H1 (cell line): ENCODE measurements around the gene DLX4. TPM values are rescaled to one million over a fixed set of nuclear protein-coding genes. Genes with fewer than 3 reads are reported as not detected.

Experiments used
- CTCF ChIA-PET: fragments of 300-600 bp; sonication (Branson Sonifier 250); formaldehyde crosslinking; loops from one replicate; lab custom pipeline; 2021; ENCODE audit not compliant: partially characterized antibody; lab: Charles Lee
- POLR2A ChIA-PET: fragments of 300-600 bp; sonication (Branson Sonifier 250); formaldehyde crosslinking; loops from one replicate; lab custom pipeline; 2021; ENCODE audit warnings: inconsistent platforms; ENCODE audit not compliant: partially characterized antibody; lab: Charles Lee
- DNase-seq, 2 experiments: peaks; one replicate each; pipeline versions ENCODE4 v3.0.0 to v3.0.0-alpha.2; 2010 to 2022; ENCODE audit warnings: low spot score in 2 of 2, low read depth in 1 of 2, mixed read lengths in 1 of 2
- FAIRE-seq: peaks from 2 replicates; lab custom pipeline; 2011; peaks lifted over from hg19 to GRCh38; lab: Jason Lieb, UNC
- H2AFZ ChIP-seq: 2 replicates; pipeline ENCODE4 v1.8.1; 2012; ENCODE audit warnings: low read length, inconsistent platforms
- H2AK5ac ChIP-seq: 2 replicates; pipeline ENCODE4 v1.6.1; 2013; ENCODE audit warnings: low read depth, low read length
- H2BK120ac ChIP-seq: replicated peaks from 2 replicates; pipeline ENCODE3; 2013; ENCODE audit warnings: low read depth, low read length, inconsistent platforms
- H2BK12ac ChIP-seq: 2 replicates; pipeline ENCODE4 v1.6.1; 2013; ENCODE audit warnings: low read depth, low read length
- H2BK15ac ChIP-seq: 2 replicates; pipeline ENCODE4 v1.6.1; 2013; ENCODE audit warnings: low read length
- H2BK20ac ChIP-seq: 2 replicates; pipeline ENCODE4 v1.6.1; 2013; ENCODE audit warnings: low read length
- H2BK5ac ChIP-seq: 2 replicates; pipeline ENCODE4 v1.6.1; 2013; ENCODE audit warnings: low read depth, low read length
- H3K14ac ChIP-seq: 2 replicates; pipeline ENCODE4 v1.6.1; 2013; ENCODE audit warnings: inconsistent platforms; ENCODE audit not compliant: insufficient read length
- H3K18ac ChIP-seq: 2 replicates; pipeline ENCODE4 v1.6.1; 2013; ENCODE audit warnings: low read length; ENCODE audit errors: extremely low read depth
- H3K23ac ChIP-seq: 2 replicates; pipeline ENCODE4 v1.6.1; 2013; ENCODE audit warnings: inconsistent platforms; ENCODE audit not compliant: insufficient read length
- H3K23me2 ChIP-seq: 2 replicates; pipeline ENCODE4 v1.6.1; 2013; ENCODE audit warnings: low read depth, low read length
- H3K27ac ChIP-seq: 2 replicates; pipeline ENCODE4 v1.6.1; 2011; ENCODE audit warnings: low read depth, low read length, inconsistent platforms
- H3K27me3 ChIP-seq, 4 experiments: replicated peaks in 1 of 4; 1 replicate in 1 of 4; 2 replicates in 3 of 4; pipeline versions ENCODE4 v1.6.1 to v1.8.1; 2011 to 2013; ENCODE audit warnings: low read length in 3 of 4, mild to moderate bottlenecking in 3 of 4, inconsistent platforms in 2 of 4, mixed read lengths in 2 of 4, moderate library complexity in 1 of 4; ENCODE audit not compliant: control insufficient read depth in 3 of 4, insufficient read depth in 3 of 4; ENCODE audit errors: extremely low read depth in 1 of 4
- H3K36me3 ChIP-seq, 4 experiments: 2 replicates each; pipeline versions ENCODE4 v1.6.1 to v1.8.1; 2011 to 2013; ENCODE audit warnings: mild to moderate bottlenecking in 4 of 4, low read length in 3 of 4, moderate library complexity in 2 of 4, control low read depth in 1 of 4, inconsistent platforms in 1 of 4; ENCODE audit not compliant: insufficient read depth in 4 of 4, control insufficient read depth in 2 of 4
- H3K4ac ChIP-seq: replicated peaks from 2 replicates; pipeline ENCODE3; 2013; ENCODE audit warnings: low read length, low read depth, mixed read lengths, inconsistent platforms; ENCODE audit not compliant: insufficient read length
- H3K4me1 ChIP-seq, 4 experiments: replicated peaks in 1 of 4; 1 replicate in 1 of 4; 2 replicates in 3 of 4; pipeline versions ENCODE4 v1.6.1 to v1.8.1; 2011 to 2013; ENCODE audit warnings: low read length in 3 of 4, inconsistent platforms in 2 of 4, mixed read lengths in 1 of 4; ENCODE audit not compliant: insufficient read depth in 4 of 4, control insufficient read depth in 3 of 4
- H3K4me2 ChIP-seq, 2 experiments: 2 replicates each; pipeline versions ENCODE4 v1.6.1 to v1.8.1; 2011 to 2013; ENCODE audit warnings: low read depth in 2 of 2, low read length in 2 of 2, control low read depth in 1 of 2, inconsistent platforms in 1 of 2, mild to moderate bottlenecking in 1 of 2; ENCODE audit not compliant: insufficient read depth in 1 of 2
- H3K4me3 ChIP-seq, 4 experiments: fragments of 200-600, 300-600 bp in 1 of 4; sonication (generic), shearing (Covaris generic), sonication (Bioruptor Twin) in 1 of 4; 2 replicates each; pipeline versions ENCODE4 v1.5.1 to v1.8.1; 2011 to 2016; ENCODE audit warnings: low read length in 4 of 4, low read depth in 3 of 4, control low read depth in 2 of 4, inconsistent platforms in 2 of 4, mild to moderate bottlenecking in 2 of 4, mixed read lengths in 1 of 4, moderate library complexity in 1 of 4; ENCODE audit not compliant: insufficient read depth in 2 of 4; ENCODE audit errors: extremely low read depth in 1 of 4
- H3K56ac ChIP-seq: replicated peaks from 2 replicates; pipeline ENCODE3; 2013; ENCODE audit warnings: low read depth, mild to moderate bottlenecking, mixed read lengths, low read length, inconsistent platforms; ENCODE audit not compliant: insufficient read length
- H3K79me1 ChIP-seq: 2 replicates; pipeline ENCODE4 v1.6.1; 2013; ENCODE audit warnings: low read depth, low read length, control low read depth
- H3K79me2 ChIP-seq, 2 experiments: 2 replicates each; pipeline versions ENCODE4 v1.6.1 to v1.8.1; 2012 to 2013; ENCODE audit warnings: low read length in 2 of 2, mild to moderate bottlenecking in 2 of 2, inconsistent platforms in 1 of 2; ENCODE audit not compliant: insufficient read depth in 2 of 2, control insufficient read depth in 1 of 2
- H3K9ac ChIP-seq, 4 experiments: replicated peaks in 1 of 4; 1 replicate in 1 of 4; 2 replicates in 3 of 4; pipeline versions ENCODE4 v1.6.1 to v1.8.1; 2011 to 2013; ENCODE audit warnings: low read depth in 3 of 4, low read length in 3 of 4, control low read depth in 2 of 4, mild to moderate bottlenecking in 2 of 4, moderate library complexity in 2 of 4, inconsistent platforms in 1 of 4; ENCODE audit errors: extremely low read depth in 1 of 4
- H3K9me3 ChIP-seq, 2 experiments: 2 replicates each; pipeline versions ENCODE4 v1.6.1 to v1.8.1; 2012 to 2013; ENCODE audit warnings: mild to moderate bottlenecking in 2 of 2, moderate library complexity in 2 of 2, control low read depth in 1 of 2, inconsistent platforms in 1 of 2, low read depth in 1 of 2, low read length in 1 of 2, mixed read lengths in 1 of 2; ENCODE audit not compliant: insufficient read depth in 2 of 2
- H4K20me1 ChIP-seq, 2 experiments: replicated peaks in 1 of 2; 2 replicates each; pipeline versions ENCODE3 to v1.8.1; 2011 to 2013; ENCODE audit warnings: inconsistent platforms in 2 of 2, low read length in 2 of 2, mild to moderate bottlenecking in 1 of 2; ENCODE audit not compliant: insufficient read depth in 2 of 2, control insufficient read depth in 1 of 2
- H4K5ac ChIP-seq: 2 replicates; pipeline ENCODE4 v1.6.1; 2013; ENCODE audit warnings: low read length, low read depth, mixed read lengths, inconsistent platforms; ENCODE audit not compliant: insufficient read length
- H4K8ac ChIP-seq: 2 replicates; pipeline ENCODE4 v1.8.0; 2013; ENCODE audit warnings: mild to moderate bottlenecking, moderate library complexity, low read length, inconsistent platforms; ENCODE audit not compliant: insufficient read depth; ENCODE audit errors: extremely low read depth
- H4K91ac ChIP-seq: replicated peaks from 2 replicates; pipeline ENCODE3; 2013; ENCODE audit warnings: low read length, mixed read lengths, inconsistent platforms; ENCODE audit not compliant: insufficient read length
- CEBPB ChIP-seq: IDR thresholded peaks from 2 replicates; pipeline ENCODE4 v1.6.1; 2012; ENCODE audit warnings: low read depth, low read length
- CHD2 ChIP-seq: IDR thresholded peaks from 2 replicates; pipeline ENCODE4 v1.6.1; 2012; ENCODE audit warnings: low read length, improper control_type of control experiment
- CTBP2 ChIP-seq: IDR thresholded peaks from 2 replicates; pipeline ENCODE4 v1.7.0; 2011; ENCODE audit warnings: borderline replicate concordance, mild to moderate bottlenecking, moderate library complexity, mixed read lengths, low read length; ENCODE audit not compliant: insufficient read depth, insufficient read length
- EGR1 ChIP-seq: IDR thresholded peaks from 2 replicates; pipeline ENCODE4 v1.6.1; 2011; ENCODE audit warnings: low read depth, low read length, borderline replicate concordance
- JUN ChIP-seq: IDR thresholded peaks from 2 replicates; pipeline ENCODE4 v1.6.1; 2011; ENCODE audit warnings: low read depth, mild to moderate bottlenecking, improper control_type of control experiment, low read length
- JUND ChIP-seq: IDR thresholded peaks from 2 replicates; pipeline ENCODE4 v1.6.1; 2011; ENCODE audit warnings: mild to moderate bottlenecking, improper control_type of control experiment, low read length
- KDM1A ChIP-seq: fragments of 200-600, 300-600 bp; sonication (generic); IDR thresholded peaks from 2 replicates; pipeline ENCODE4 v1.7.1; 2016; ENCODE audit warnings: mild to moderate bottlenecking, low read length, borderline replicate concordance
- NRF1 ChIP-seq: IDR thresholded peaks from 2 replicates; pipeline ENCODE4 v1.6.1; 2011; ENCODE audit warnings: mild to moderate bottlenecking, low read depth, low read length, improper control_type of control experiment
- RBBP5 ChIP-seq: IDR thresholded peaks from 2 replicates; pipeline ENCODE4 v1.7.1; 2012; ENCODE audit warnings: low read depth, mild to moderate bottlenecking, inconsistent platforms, low read length, moderate library complexity, borderline replicate concordance
- SIX5 ChIP-seq: IDR thresholded peaks from 2 replicates; pipeline ENCODE4 v1.6.1; 2011; ENCODE audit warnings: mild to moderate bottlenecking, low read depth, low read length
- SP4 ChIP-seq: IDR thresholded peaks from 2 replicates; pipeline ENCODE4 v1.6.1; 2012; ENCODE audit warnings: low read length, inconsistent platforms
- TAF7 ChIP-seq: optimal IDR thresholded peaks from 2 replicates; pipeline ENCODE3; 2011; ENCODE audit warnings: low read depth, mild to moderate bottlenecking, inconsistent platforms, low read length, moderate library complexity, borderline replicate concordance
- TCF12 ChIP-seq: IDR thresholded peaks from 2 replicates; pipeline ENCODE4 v1.6.1; 2011; ENCODE audit warnings: low read depth, mild to moderate bottlenecking, low read length
- TEAD4 ChIP-seq: IDR thresholded peaks from 2 replicates; pipeline ENCODE4 v1.6.1; 2012; ENCODE audit warnings: low read depth, low read length, inconsistent platforms, mixed read lengths
- WGBS, 2 experiments: shearing (Covaris generic) in 1 of 2; methylation state at CpG; one replicate each; pipeline versions ENCODE4 v1.1.6 to v1.1.7; 2013 to 2015; ENCODE audit warnings: low lambda C conversion rate in 2 of 2, mixed read lengths in 2 of 2, inconsistent platforms in 1 of 2, low coverage in 1 of 2, missing lambda C conversion rate in 1 of 2; ENCODE audit not compliant: insufficient replicate concordance in 2 of 2, insufficient coverage in 1 of 2, insufficient read length in 1 of 2; ENCODE audit errors: extremely low coverage in 1 of 2, missing lambda C conversion rate in 1 of 2; 5-methylcytosine and 5-hydroxymethylcytosine counted together
- polyA plus RNA-seq, 7 experiments: library from polyadenylated mRNA; depleted of rRNA in 3 of 7; stranded (reverse) in 5 of 7; unstranded in 2 of 7; fragments of >200 nt in 5 of 7; fragments of 200-250 nt in 2 of 7; gene quantifications; 1 replicate in 5 of 7; 2 replicates in 1 of 7; 4 replicates in 1 of 7; pipeline versions ENCODE4 v1.2.1 to v1.2.3, GENCODE V29; 2011 to 2013; ENCODE audit warnings: missing spikeins in 2 of 7, mixed read lengths in 2 of 7
- total RNA-seq: library from RNA; stranded (reverse); fragmentation: NEBNext Ultra II Directional; extraction: Animal tissue kit (Norgen Biotek cat#: 25700); gene quantifications from 2 replicates; pipeline ENCODE4 v1.2.1, GENCODE V29; 2021

The DLX4 gene
- total and polyA plus RNA-seq, 2 of the 8 experiments (the other 6 are each of a cell fraction or from before 2014, with no cell fraction given) = 0.67 to 0.80 TPM

- no peak overlapping the region for H3K9ac ChIP-seq
- H2AK5ac ChIP-seq = no peak overlapping the region; the same call in 1 of the 2 replicates
- H3K27ac ChIP-seq = no peak overlapping the region
- no peak overlapping the region for H2BK120ac ChIP-seq
- no peak overlapping the region for H4K91ac ChIP-seq
- no peak overlapping the region for H3K4ac ChIP-seq
- H2BK12ac ChIP-seq = no peak overlapping the region
- H2AFZ ChIP-seq = no peak overlapping the region
- POLR2A ChIA-PET = no interaction called here
- H4K5ac ChIP-seq = no peak overlapping the region
- no peak for FAIRE-seq
- no peaks in the 10 kb centered on the region for H3K79me1 ChIP-seq
- peaks cover 7 to 37% (median 21%) of the 10 kb centered on the region in 4 experiments for H3K4me1 ChIP-seq
- no peak overlapping the region for H3K4me3 ChIP-seq
- H3K56ac ChIP-seq = no peak overlapping the region
- no peak overlapping the region for H3K14ac ChIP-seq
- H3K79me2 ChIP-seq = no peaks in the 10 kb centered on the region
- peaks cover 0 to 5% of the 10 kb centered on the region in 2 experiments; a peak in 1 of 4 replicates for H3K9me3 ChIP-seq
- 80% methylated on average over 12 of the region's 14 CpGs; no CpG with 5 or more reads in 1 of the 2 experiments for WGBS, 2 experiments
- H3K36me3 ChIP-seq = no peaks in the 10 kb centered on the region; a peak in 1 of 8 replicates
- H3K27me3 ChIP-seq = peaks cover 55 to 99% (median 92%) of the 10 kb centered on the region in 4 experiments
- H4K8ac ChIP-seq = no peak overlapping the region
- peaks cover 2 to 14% of the 10 kb centered on the region in 2 experiments for H4K20me1 ChIP-seq
- no peak overlapping the region for H3K18ac ChIP-seq
- DNase-seq = peak in 1 of 2 experiments; percentile 42
- no peak overlapping the region for H2BK15ac ChIP-seq
- no peak overlapping the region for H3K23ac ChIP-seq
- H2BK20ac ChIP-seq = no peak overlapping the region
- H3K23me2 ChIP-seq = peaks cover 17% of the 10 kb centered on the region; the same call in 1 of the 2 replicates
- CTCF ChIA-PET = interaction anchor here (0.6 to 18.5 kb wide), 5 partner anchors 14 to 136 kb away, joined by 3 to 547 read pairs (median 217); partner anchors contain the start of gene TAC4
- no peak overlapping the region for H2BK5ac ChIP-seq
- H3K4me2 ChIP-seq = no peak overlapping the region
- TF ChIP-seq EGR1 (no peak), CEBPB (no peak), JUN (no peak), NRF1 (no peak), SP4 (no peak), KDM1A (no peak), CHD2 (no peak), CTBP2 (no peak), SIX5 (no peak), JUND (no peak), TEAD4 (no peak), TAF7 (no peak), TCF12 (no peak), RBBP5 (no peak)
Observed at GRCh38 chr17:49991409-49991808, 22.4 kb downstream of the DLX4 start.
